Stimulated activated CD8-positive, alpha-beta memory T cell treated with anti-CD3 and anti-CD28 coated beads, Interleukin-4, amount 100 ng/mL, for 48 hours (primary cell): ENCODE measurements around the gene CCM2L.
A peak's percentile ranks its signal among the peaks of the same experiment; 100 is the strongest.

ENCODE experiments used
- DNase-seq: peaks from one replicate; pipeline ENCODE4 v3.0.0-alpha.2; 2020

CCM2L gene

GRCh38 chr20:32010101-32010500 is at the start of gene CCM2L:
TSS of gene CCM2L (plus strand) at chr20:32010438. CDS start at chr20:32010455, 17 bp downstream.
- DNase-seq = no peak

- no peak for DNase-seq
These were observed 47.5 kb upstream of the CCM2L start for GRCh38 chr20:31962761-31963160.

- DNase-seq = no peak
These were observed 46.3 kb upstream of the CCM2L start for GRCh38 chr20:31963889-31964288.

GRCh38 chr20:31966991-31967655 is 43.1 kb upstream of the CCM2L start:
- no peak for DNase-seq

GRCh38 chr20:31967830-31968249 is 42.4 kb upstream of the CCM2L start, which contains the start of gene XKR7:
TSS of gene XKR7 (plus strand) at chr20:31968151. CDS start at chr20:31968176, 25 bp downstream.
- DNase-seq = peak; percentile 32

GRCh38 chr20:31968291-31969126 is 41.7 kb upstream of the CCM2L start:
- peak; percentile 90 for DNase-seq

GRCh38 chr20:31969991-31970390 is 40.2 kb upstream of the CCM2L start:
- no peak for DNase-seq

- DNase-seq = no peak
These were observed 37.7 kb upstream of the CCM2L start for GRCh38 chr20:31972471-31973021.

- no peak for DNase-seq
These were observed 35.9 kb upstream of the CCM2L start for GRCh38 chr20:31974296-31974695.

GRCh38 chr20:31974951-31975487 is 35.2 kb upstream of the CCM2L start:
- no peak for DNase-seq

GRCh38 chr20:31975874-31976273 is 34.4 kb upstream of the CCM2L start:
- DNase-seq = no peak

- no peak for DNase-seq
These were observed 33.2 kb upstream of the CCM2L start for GRCh38 chr20:31977080-31977479.

- no peak for DNase-seq
These were observed 30.4 kb upstream of the CCM2L start for GRCh38 chr20:31979713-31980426.

GRCh38 chr20:31981784-31982183 is 28.5 kb upstream of the CCM2L start:
- no peak for DNase-seq

- no peak for DNase-seq
These were observed 25.2 kb upstream of the CCM2L start for GRCh38 chr20:31984981-31985471.

- DNase-seq = no peak
These were observed 22.5 kb upstream of the CCM2L start for GRCh38 chr20:31987744-31988143.

- DNase-seq = no peak
These were observed 21.7 kb upstream of the CCM2L start for GRCh38 chr20:31988430-31989015.

- DNase-seq = no peak
These were observed 21.1 kb upstream of the CCM2L start for GRCh38 chr20:31989030-31989645.

- no peak for DNase-seq
These were observed 19.4 kb upstream of the CCM2L start for GRCh38 chr20:31990641-31991338.

GRCh38 chr20:31991339-31991705 is 18.9 kb upstream of the CCM2L start:
- no peak for DNase-seq

GRCh38 chr20:31992086-31992485 is 18.2 kb upstream of the CCM2L start:
- no peak for DNase-seq
